ENCODE data around the gene HACD1.

- TF ChIP-seq, protein P1, sequence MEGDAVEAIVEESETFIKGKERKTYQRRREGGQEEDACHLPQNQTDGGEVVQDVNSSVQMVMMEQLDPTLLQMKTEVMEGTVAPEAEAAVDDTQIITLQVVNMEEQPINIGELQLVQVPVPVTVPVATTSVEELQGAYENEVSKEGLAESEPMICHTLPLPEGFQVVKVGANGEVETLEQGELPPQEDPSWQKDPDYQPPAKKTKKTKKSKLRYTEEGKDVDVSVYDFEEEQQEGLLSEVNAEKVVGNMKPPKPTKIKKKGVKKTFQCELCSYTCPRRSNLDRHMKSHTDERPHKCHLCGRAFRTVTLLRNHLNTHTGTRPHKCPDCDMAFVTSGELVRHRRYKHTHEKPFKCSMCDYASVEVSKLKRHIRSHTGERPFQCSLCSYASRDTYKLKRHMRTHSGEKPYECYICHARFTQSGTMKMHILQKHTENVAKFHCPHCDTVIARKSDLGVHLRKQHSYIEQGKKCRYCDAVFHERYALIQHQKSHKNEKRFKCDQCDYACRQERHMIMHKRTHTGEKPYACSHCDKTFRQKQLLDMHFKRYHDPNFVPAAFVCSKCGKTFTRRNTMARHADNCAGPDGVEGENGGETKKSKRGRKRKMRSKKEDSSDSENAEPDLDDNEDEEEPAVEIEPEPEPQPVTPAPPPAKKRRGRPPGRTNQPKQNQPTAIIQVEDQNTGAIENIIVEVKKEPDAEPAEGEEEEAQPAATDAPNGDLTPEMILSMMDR (IDR thresholded peaks at IDR 0.05; ENCODE audit: extremely low read depth in 1 of 2, insufficient read depth in 1 of 2, low read depth in 1 of 2, low read length in 2 of 2) = no peak
- TF ChIP-seq EZH2 (IDR thresholded peaks at IDR 0.05; ENCODE audit: borderline replicate concordance, low read depth, low read length, severe bottlenecking) (no peak), POLR2AphosphoS5 (IDR thresholded peaks at IDR 0.05; ENCODE audit: insufficient read depth, low read depth, low read length) (no peak), FOS (IDR thresholded peaks at IDR 0.05; ENCODE audit: borderline replicate concordance, insufficient read depth, low read length) (no peak), POLR2A (IDR thresholded peaks at IDR 0.05; ENCODE audit: low read depth, low read length) (no peak)
Observed at GRCh38 chr10:17657103-17657500, 39.9 kb upstream of the HACD1 start.

All from endothelial cell of umbilical vein (primary cell).